Measurements from ENCODE around the gene PIGV. TPM values are rescaled to one million over a fixed set of nuclear protein-coding genes. Genes with fewer than 3 reads are reported as not detected.

PIGV gene
- total RNA-seq, 2 donors from 2014 or later, result 6.4 to 13.8 TPM

GRCh38 chr1:26787381-26787705 is 407 bp upstream of the PIGV start:
- Histone ChIP-seq H3K9me3 (no peaks in the 10 kb centered on the region), H3K4me3 (peak overlapping the region; percentile 56 to 68), H3K27ac (peak overlapping the region; percentile 99 to 100), H3K27me3 (no peaks in the 10 kb centered on the region), H3K36me3 (no peaks in the 10 kb centered on the region), H3K4me1 (peaks cover 0 to 75% of the 10 kb centered on the region in 2 donors)
- DNase-seq (ENCODE audit: low spot score), result no peak
- no peak for TF ChIP-seq CTCF (IDR thresholded peaks at IDR 0.05)

DNA sequence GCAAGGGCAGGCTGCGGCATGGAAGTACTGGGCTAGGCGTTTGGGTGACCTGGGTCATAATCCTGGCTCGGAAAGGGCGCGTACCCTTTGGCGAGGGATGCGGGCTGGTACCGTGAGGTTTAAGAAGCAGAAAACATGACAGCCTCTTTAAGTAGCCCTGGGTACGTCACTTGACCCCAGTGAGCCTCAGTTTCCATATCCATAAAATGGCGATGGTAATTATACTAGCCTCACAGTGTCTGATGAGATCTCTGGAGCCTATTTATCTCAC is 700 bp downstream of the PIGV start:
- no peak for DNase-seq (ENCODE audit: low spot score)
- Histone ChIP-seq H3K36me3 (no peaks in the 10 kb centered on the region), H3K27me3 (no peaks in the 10 kb centered on the region), H3K9me3 (no peaks in the 10 kb centered on the region), H3K4me3 (peak overlapping the region; percentile 56 to 68), H3K27ac (peak overlapping the region; percentile 99 to 100), H3K4me1 (peaks cover 0 to 64% of the 10 kb centered on the region in 2 donors)
- no peak for TF ChIP-seq CTCF (IDR thresholded peaks at IDR 0.05)

- Histone ChIP-seq H3K4me3 (peak overlapping the region; percentile 56 to 68), H3K27me3 (no peaks in the 10 kb centered on the region), H3K9me3 (no peaks in the 10 kb centered on the region), H3K36me3 (peaks cover 1% of the 10 kb centered on the region), H3K27ac (peak overlapping the region; percentile 99 to 100), H3K4me1 (peaks cover 0 to 58% of the 10 kb centered on the region in 2 donors)
- DNase-seq (ENCODE audit: low spot score), result peak; percentile 90
- peak; percentile 77 to 98 for TF ChIP-seq CTCF (IDR thresholded peaks at IDR 0.05)
Observed at GRCh38 chr1:26788836-26789611, 1.3 kb downstream of the PIGV start.

- no peak for TF ChIP-seq CTCF (IDR thresholded peaks at IDR 0.05)
- Histone ChIP-seq H3K36me3 (peaks cover 6% of the 10 kb centered on the region), H3K9me3 (no peaks in the 10 kb centered on the region), H3K27ac (no peak overlapping the region), H3K4me1 (peaks cover 0 to 53% of the 10 kb centered on the region in 2 donors), H3K4me3 (no peak overlapping the region), H3K27me3 (no peaks in the 10 kb centered on the region)
- no peak for DNase-seq (ENCODE audit: low spot score)
Observed at GRCh38 chr1:26789612-26789865, 1.8 kb downstream of the PIGV start.

DNA sequence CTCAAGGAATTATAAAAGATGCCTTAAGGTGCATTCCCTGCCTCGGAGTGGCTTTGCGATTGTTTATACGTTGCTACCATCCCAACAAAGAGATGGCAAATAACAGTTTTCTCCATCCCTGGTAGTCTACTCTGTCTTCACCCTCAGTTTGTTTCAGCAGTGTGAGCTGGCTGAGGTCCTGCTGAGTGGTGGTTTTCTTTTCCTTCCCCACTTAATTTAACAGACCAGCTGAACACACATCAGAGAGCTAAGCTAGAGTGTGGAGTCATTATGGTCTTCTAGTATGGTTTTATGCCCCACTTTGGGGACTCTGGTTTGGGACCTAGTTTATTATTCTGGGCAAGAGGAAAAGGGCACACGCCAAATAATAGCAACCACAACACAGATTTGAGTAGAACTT is 2.2 kb downstream of the PIGV start:
- Histone ChIP-seq H3K36me3 (peaks cover 10% of the 10 kb centered on the region), H3K27me3 (no peaks in the 10 kb centered on the region), H3K4me3 (no peak overlapping the region), H3K9me3 (no peaks in the 10 kb centered on the region), H3K4me1 (peaks cover 0 to 49% of the 10 kb centered on the region in 2 donors), H3K27ac (no peak overlapping the region)
- no peak for DNase-seq (ENCODE audit: low spot score)
- TF ChIP-seq CTCF (IDR thresholded peaks at IDR 0.05), result no peak

DNA sequence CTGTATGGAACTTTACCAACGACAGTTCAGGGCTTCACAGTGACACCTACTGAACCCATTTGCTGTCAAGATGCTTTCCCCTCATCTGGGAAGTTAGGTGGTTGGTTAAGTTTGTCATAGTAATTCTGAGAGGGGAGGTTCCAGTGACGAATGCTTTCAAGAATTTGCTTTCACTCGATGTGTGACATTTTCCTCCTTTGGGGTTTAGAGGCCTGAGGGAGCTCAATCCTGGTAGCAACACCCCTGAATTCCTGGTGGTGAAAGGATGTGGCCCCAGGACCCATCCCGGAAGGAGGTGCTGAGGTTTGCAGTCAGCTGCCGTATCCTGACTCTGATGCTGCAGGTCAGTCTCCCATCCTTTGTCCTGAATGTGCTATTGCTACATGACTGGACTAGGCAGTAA is 2.8 kb downstream of the PIGV start:
- Histone ChIP-seq H3K27me3 (no peaks in the 10 kb centered on the region), H3K9me3 (no peaks in the 10 kb centered on the region), H3K36me3 (peaks cover 14% of the 10 kb centered on the region), H3K4me3 (no peak overlapping the region), H3K4me1 (peaks cover 0 to 43% of the 10 kb centered on the region in 2 donors), H3K27ac (peak overlapping the region in 1 of 2 donors; percentile 5)
- no peak for TF ChIP-seq CTCF (IDR thresholded peaks at IDR 0.05)
- DNase-seq (ENCODE audit: low spot score), result no peak
